Measurements from ENCODE around the gene TP53INP2. TPM values are rescaled to one million over a fixed set of nuclear protein-coding genes. Genes with fewer than 3 reads are reported as not detected.

The TP53INP2 gene
- total and polyA plus RNA-seq, 9 of the 15 experiments (the other 6 are each of a cell fraction or from before 2014, with no cell fraction given): 0.43 to 5.0 (median 1.3) TPM

DNA sequence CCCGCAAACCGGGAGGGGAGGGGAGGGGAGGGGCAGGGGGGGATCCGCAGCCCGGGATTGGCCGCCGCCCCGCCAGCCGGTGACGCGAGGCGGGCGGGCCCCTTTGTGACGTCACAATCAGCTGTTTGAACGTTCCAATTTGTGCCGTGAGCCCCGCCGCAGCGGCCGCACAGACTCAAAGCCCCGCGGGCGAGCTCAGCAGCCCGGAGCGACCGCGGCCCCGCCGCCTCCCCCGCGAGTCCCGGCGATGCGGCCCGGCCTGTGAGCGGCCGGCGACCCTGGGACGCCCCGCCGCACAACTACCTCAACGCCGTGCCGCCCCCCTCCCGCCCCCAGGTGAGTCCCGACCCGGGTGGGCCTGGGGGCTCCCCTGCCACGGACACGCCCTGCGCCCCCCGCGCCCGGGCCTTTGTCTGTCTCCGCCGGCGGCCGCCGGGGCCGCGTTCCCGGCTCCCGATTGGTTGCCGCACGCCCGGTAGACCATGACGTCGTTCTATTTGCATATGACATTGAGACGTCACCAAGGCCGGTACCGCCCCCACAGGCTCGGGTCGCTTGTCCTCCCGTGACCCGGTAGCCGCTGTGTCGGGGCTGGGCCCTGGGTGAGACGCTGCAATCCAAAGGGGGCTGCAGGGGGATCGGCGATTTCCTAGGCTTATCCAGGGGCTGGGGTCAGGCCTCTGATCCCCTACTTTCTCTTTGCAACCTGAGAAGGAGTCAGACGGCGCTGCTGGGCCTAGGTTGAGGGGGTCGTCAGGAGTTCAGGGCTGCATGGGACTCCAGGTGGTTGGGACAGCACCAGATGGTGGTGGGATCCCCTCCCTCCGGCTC is at the start of gene TP53INP2 (continued):
- TF ChIP-seq, protein P1, sequence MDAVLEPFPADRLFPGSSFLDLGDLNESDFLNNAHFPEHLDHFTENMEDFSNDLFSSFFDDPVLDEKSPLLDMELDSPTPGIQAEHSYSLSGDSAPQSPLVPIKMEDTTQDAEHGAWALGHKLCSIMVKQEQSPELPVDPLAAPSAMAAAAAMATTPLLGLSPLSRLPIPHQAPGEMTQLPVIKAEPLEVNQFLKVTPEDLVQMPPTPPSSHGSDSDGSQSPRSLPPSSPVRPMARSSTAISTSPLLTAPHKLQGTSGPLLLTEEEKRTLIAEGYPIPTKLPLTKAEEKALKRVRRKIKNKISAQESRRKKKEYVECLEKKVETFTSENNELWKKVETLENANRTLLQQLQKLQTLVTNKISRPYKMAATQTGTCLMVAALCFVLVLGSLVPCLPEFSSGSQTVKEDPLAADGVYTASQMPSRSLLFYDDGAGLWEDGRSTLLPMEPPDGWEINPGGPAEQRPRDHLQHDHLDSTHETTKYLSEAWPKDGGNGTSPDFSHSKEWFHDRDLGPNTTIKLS (IDR thresholded peaks at IDR 0.05; ENCODE audit: borderline replicate concordance, low read depth): peak; percentile 42; the same call in 1 of the 2 replicates
- TF ChIP-seq, protein P2, sequence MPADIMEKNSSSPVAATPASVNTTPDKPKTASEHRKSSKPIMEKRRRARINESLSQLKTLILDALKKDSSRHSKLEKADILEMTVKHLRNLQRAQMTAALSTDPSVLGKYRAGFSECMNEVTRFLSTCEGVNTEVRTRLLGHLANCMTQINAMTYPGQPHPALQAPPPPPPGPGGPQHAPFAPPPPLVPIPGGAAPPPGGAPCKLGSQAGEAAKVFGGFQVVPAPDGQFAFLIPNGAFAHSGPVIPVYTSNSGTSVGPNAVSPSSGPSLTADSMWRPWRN (IDR thresholded peaks at IDR 0.05; ENCODE audit: low read depth): no peak
- TF ChIP-seq, protein P3, sequence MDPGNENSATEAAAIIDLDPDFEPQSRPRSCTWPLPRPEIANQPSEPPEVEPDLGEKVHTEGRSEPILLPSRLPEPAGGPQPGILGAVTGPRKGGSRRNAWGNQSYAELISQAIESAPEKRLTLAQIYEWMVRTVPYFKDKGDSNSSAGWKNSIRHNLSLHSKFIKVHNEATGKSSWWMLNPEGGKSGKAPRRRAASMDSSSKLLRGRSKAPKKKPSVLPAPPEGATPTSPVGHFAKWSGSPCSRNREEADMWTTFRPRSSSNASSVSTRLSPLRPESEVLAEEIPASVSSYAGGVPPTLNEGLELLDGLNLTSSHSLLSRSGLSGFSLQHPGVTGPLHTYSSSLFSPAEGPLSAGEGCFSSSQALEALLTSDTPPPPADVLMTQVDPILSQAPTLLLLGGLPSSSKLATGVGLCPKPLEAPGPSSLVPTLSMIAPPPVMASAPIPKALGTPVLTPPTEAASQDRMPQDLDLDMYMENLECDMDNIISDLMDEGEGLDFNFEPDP (CRISPR knock-in tag; IDR thresholded peaks at IDR 0.05): no peak
- peak; percentile 41 for TF ChIP-seq RBBP5 (IDR thresholded peaks at IDR 0.05; ENCODE audit: borderline replicate concordance, insufficient read depth, low read length, poor library complexity, severe bottlenecking)
- TF ChIP-seq PHF8 (IDR thresholded peaks at IDR 0.05; ENCODE audit: borderline replicate concordance, low read length): peak; percentile 66; the same call in 1 of the 2 replicates
- no peak for TF ChIP-seq ZFP36 (IDR thresholded peaks at IDR 0.05; ENCODE audit: low read depth, low read length, partially characterized antibody)
- TF ChIP-seq HNRNPUL1 (IDR thresholded peaks at IDR 0.05; ENCODE audit: low read length): no peak
- TF ChIP-seq, protein P4, sequence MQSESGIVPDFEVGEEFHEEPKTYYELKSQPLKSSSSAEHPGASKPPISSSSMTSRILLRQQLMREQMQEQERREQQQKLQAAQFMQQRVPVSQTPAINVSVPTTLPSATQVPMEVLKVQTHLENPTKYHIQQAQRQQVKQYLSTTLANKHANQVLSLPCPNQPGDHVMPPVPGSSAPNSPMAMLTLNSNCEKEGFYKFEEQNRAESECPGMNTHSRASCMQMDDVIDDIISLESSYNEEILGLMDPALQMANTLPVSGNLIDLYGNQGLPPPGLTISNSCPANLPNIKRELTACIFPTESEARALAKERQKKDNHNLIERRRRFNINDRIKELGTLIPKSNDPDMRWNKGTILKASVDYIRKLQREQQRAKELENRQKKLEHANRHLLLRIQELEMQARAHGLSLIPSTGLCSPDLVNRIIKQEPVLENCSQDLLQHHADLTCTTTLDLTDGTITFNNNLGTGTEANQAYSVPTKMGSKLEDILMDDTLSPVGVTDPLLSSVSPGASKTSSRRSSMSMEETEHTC (IDR thresholded peaks at IDR 0.05): no peak
- no peak for TF ChIP-seq NELFE (IDR thresholded peaks at IDR 0.05; ENCODE audit: insufficient read depth, insufficient read length)
- TF ChIP-seq HOXB6 (CRISPR knock-in tag; IDR thresholded peaks at IDR 0.05; ENCODE audit: borderline replicate concordance): no peak
- no peak for TF ChIP-seq E2F3 (CRISPR knock-in tag; IDR thresholded peaks at IDR 0.05)
- TF ChIP-seq ZNF24 (IDR thresholded peaks at IDR 0.05): no peak
- TF ChIP-seq MEF2D (tag; conservative IDR thresholded peaks at IDR 0.05; ENCODE audit: low read depth): no peak
- TF ChIP-seq CBX1 (IDR thresholded peaks at IDR 0.05; ENCODE audit: low read depth): peak; percentile 27; the same call in 1 of the 2 replicates
- TF ChIP-seq RBM14 (IDR thresholded peaks at IDR 0.05; ENCODE audit: borderline replicate concordance, insufficient read depth, low read depth, low read length): no peak
- TF ChIP-seq STAT5A (IDR thresholded peaks at IDR 0.05; ENCODE audit: borderline replicate concordance, low read length): no peak
- TF ChIP-seq CSDE1 (IDR thresholded peaks at IDR 0.05): peak in 1 of 2 experiments; percentile 52; a peak in 1 of 4 replicates
- peak; percentile 73 for TF ChIP-seq NR2C1 (IDR thresholded peaks at IDR 0.05)
- TF ChIP-seq NR2C1 (tag; IDR thresholded peaks at IDR 0.05): peak; percentile 68; the same call in 1 of the 2 replicates
- TF ChIP-seq ZKSCAN3 (CRISPR knock-in tag; IDR thresholded peaks at IDR 0.05): no peak
- no peak; the same call in 1 of the 2 replicates for TF ChIP-seq GABPB1 (CRISPR knock-in tag; IDR thresholded peaks at IDR 0.05)
- no peak for TF ChIP-seq ZNF224 (CRISPR knock-in tag; IDR thresholded peaks at IDR 0.05)
- TF ChIP-seq BCOR (IDR thresholded peaks at IDR 0.05): no peak
- no peak for TF ChIP-seq EWSR1 (IDR thresholded peaks at IDR 0.05; ENCODE audit: borderline replicate concordance, low read depth, partially characterized antibody)
